Keratinocyte (primary cell): ENCODE measurements around the gene MELTF. TPM values are rescaled to one million over a fixed set of nuclear protein-coding genes. Genes with fewer than 3 reads are reported as not detected.

Source experiments
- DNase-seq: peaks from one replicate; pipeline ENCODE4 v3.0.0-alpha.2; 2011; ENCODE audit warnings: low read depth, missing footprints, low spot score
- FAIRE-seq: peaks from 2 replicates; lab custom pipeline; 2011; peaks lifted over from hg19 to GRCh38; lab: Jason Lieb, UNC
- H2AFZ ChIP-seq: 2 replicates; pipeline ENCODE4 v1.6.0; 2012; ENCODE audit warnings: low read length, control low read depth, inconsistent platforms; ENCODE audit not compliant: control insufficient read depth
- H3K27ac ChIP-seq: 2 replicates; pipeline ENCODE4 v1.5.1; 2011; ENCODE audit warnings: low read length; ENCODE audit not compliant: control insufficient read depth, insufficient read depth
- H3K27me3 ChIP-seq: 3 replicates; pipeline ENCODE4 v1.6.0; 2011; ENCODE audit warnings: low read length; ENCODE audit not compliant: control insufficient read depth, insufficient read depth; ENCODE audit errors: extremely low read depth
- H3K36me3 ChIP-seq, 2 experiments: 2 replicates in 1 of 2; 3 replicates in 1 of 2; pipeline ENCODE4 v1.5.1; 2011; ENCODE audit warnings: low read length in 2 of 2, mild to moderate bottlenecking in 1 of 2; ENCODE audit not compliant: control insufficient read depth in 2 of 2, insufficient read depth in 2 of 2; ENCODE audit errors: extremely low read depth in 1 of 2
- H3K4me1 ChIP-seq: 3 replicates; pipeline ENCODE4 v1.5.1; 2011; ENCODE audit warnings: low read length; ENCODE audit not compliant: control insufficient read depth, insufficient read depth; ENCODE audit errors: extremely low read depth
- H3K4me2 ChIP-seq: 3 replicates; pipeline ENCODE4 v1.6.0; 2011; ENCODE audit warnings: low read depth, low read length; ENCODE audit not compliant: control insufficient read depth, insufficient read depth; ENCODE audit errors: extremely low read depth
- H3K4me3 ChIP-seq, 3 experiments: fragments of 200-600 bp in 1 of 3; sonication (generic) in 1 of 3; 2 replicates in 2 of 3; 3 replicates in 1 of 3; pipeline ENCODE4 v1.5.1; 2011 to 2016; ENCODE audit warnings: low read length in 3 of 3, mild to moderate bottlenecking in 3 of 3, control low read depth in 2 of 3, inconsistent platforms in 1 of 3, low read depth in 1 of 3, mixed read lengths in 1 of 3, mixed run types in 1 of 3, moderate library complexity in 1 of 3; ENCODE audit not compliant: control insufficient read depth in 2 of 3, insufficient read depth in 2 of 3; ENCODE audit errors: extremely low read depth in 1 of 3
- H3K79me2 ChIP-seq: 2 replicates; pipeline ENCODE4 v1.6.0; 2012; ENCODE audit warnings: low read length; ENCODE audit not compliant: control insufficient read depth, insufficient read depth
- H3K9ac ChIP-seq: 3 replicates; pipeline ENCODE4 v1.6.0; 2011; ENCODE audit warnings: low read length; ENCODE audit not compliant: control insufficient read depth, insufficient read depth; ENCODE audit errors: extremely low read depth
- H3K9me1 ChIP-seq: 3 replicates; pipeline ENCODE4 v1.6.0; 2011; ENCODE audit warnings: low read length; ENCODE audit not compliant: control insufficient read depth, insufficient read depth; ENCODE audit errors: extremely low read depth
- H3K9me3 ChIP-seq: 2 replicates; pipeline ENCODE4 v1.5.1; 2012; ENCODE audit warnings: low read depth, low read length; ENCODE audit not compliant: control insufficient read depth
- H4K20me1 ChIP-seq: 3 replicates; pipeline ENCODE4 v1.6.0; 2011; ENCODE audit warnings: low read length; ENCODE audit not compliant: control insufficient read depth, insufficient read depth; ENCODE audit errors: extremely low read depth
- EZH2 ChIP-seq: IDR thresholded peaks from one replicate; pipeline ENCODE4 v1.6.1; 2012; ENCODE audit warnings: inconsistent platforms, mild to moderate bottlenecking, low read length, moderate library complexity
- dilution Hi-C: fragments of 300-500 bp; cut with MboI; formaldehyde crosslinking; loops from one replicate; pipeline ENCODE4 v1.7.0; 2020; ENCODE audit warnings: low sequenced_read_pairs; ENCODE audit not compliant: extremely low pct_ligation_motif_present
- polyA plus RNA-seq, 5 experiments: library from polyadenylated mRNA; depleted of rRNA in 3 of 5; stranded (reverse) in 3 of 5; stranded (forward) in 1 of 5; unstranded in 1 of 5; fragments of >200 nt; gene quantifications; 1 replicate in 1 of 5; 2 replicates in 3 of 5; 3 replicates in 1 of 5; pipeline versions ENCODE4 v1.2.1 to v1.2.3, GENCODE V29; 2011 to 2012; ENCODE audit warnings: missing spikeins in 2 of 5, low read depth in 1 of 5, low replicate concordance in 1 of 5
- TF ChIP-seq, protein P1 (sequence below), 3 experiments: IDR thresholded peaks in 1 of 3; conservative IDR thresholded peaks in 1 of 3; optimal IDR thresholded peaks in 1 of 3; 2 replicates in 2 of 3; 3 replicates in 1 of 3; pipeline versions ENCODE3 to v1.5.1; 2011; ENCODE audit warnings: low read length in 3 of 3, mild to moderate bottlenecking in 3 of 3, moderate library complexity in 2 of 3, control low read depth in 1 of 3, inconsistent platforms in 1 of 3; ENCODE audit not compliant: insufficient read depth in 2 of 3; ENCODE audit errors: extremely low read depth in 1 of 3

The MELTF gene
- polyA plus RNA-seq, 1 donor (not counting 4 experiments of a cell fraction or from before 2014, with no cell fraction given), result 6.0 TPM

DNA sequence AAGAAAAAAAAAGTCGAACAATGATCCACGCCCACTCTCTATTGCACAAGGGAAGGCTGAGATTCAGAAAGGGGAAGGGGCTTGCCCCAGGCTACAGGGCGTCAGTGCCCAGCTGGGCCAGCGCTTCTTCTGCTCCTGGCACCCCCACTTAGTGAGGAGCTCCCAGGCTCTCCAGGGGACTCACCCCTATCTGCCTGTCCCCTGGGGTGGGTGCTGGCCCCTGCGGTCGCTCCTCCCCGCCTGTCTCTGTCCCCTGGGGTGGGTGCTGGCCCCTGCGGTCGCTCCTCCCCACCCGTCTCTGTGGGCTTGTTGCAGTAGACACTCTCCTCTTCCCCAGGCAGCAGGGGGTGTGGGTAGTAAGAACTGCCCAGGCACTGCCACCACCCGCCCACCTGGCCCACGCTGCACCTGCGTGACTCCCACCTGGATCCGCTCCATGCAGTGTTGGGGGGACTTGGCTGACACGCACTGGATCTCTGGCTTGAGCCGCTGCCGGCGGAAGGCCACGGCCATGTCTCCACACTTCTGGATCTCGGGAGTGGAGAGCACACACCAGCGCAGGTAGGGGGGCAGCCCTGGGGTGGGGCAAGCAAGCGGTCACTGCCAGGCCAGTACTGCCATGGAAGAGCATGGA, 14.6 kb downstream of the MELTF start:
- Histone ChIP-seq H4K20me1 (no peaks in the 10 kb centered on the region), H3K4me2 (no peak overlapping the region), H3K36me3 (no peaks in the 10 kb centered on the region), H2AFZ (no peak overlapping the region), H3K9me1 (no peaks in the 10 kb centered on the region), H3K9me3 (no peaks in the 10 kb centered on the region), H3K27me3 (no peaks in the 10 kb centered on the region), H3K9ac (no peak overlapping the region), H3K79me2 (no peaks in the 10 kb centered on the region), H3K27ac (no peak overlapping the region), H3K4me3 (no peak overlapping the region), H3K4me1 (no peaks in the 10 kb centered on the region)
- FAIRE-seq (no peak), DNase-seq (no peak)
- dilution Hi-C loops, result no loop called here
- no peak for TF ChIP-seq EZH2
- TF ChIP-seq, protein P1, sequence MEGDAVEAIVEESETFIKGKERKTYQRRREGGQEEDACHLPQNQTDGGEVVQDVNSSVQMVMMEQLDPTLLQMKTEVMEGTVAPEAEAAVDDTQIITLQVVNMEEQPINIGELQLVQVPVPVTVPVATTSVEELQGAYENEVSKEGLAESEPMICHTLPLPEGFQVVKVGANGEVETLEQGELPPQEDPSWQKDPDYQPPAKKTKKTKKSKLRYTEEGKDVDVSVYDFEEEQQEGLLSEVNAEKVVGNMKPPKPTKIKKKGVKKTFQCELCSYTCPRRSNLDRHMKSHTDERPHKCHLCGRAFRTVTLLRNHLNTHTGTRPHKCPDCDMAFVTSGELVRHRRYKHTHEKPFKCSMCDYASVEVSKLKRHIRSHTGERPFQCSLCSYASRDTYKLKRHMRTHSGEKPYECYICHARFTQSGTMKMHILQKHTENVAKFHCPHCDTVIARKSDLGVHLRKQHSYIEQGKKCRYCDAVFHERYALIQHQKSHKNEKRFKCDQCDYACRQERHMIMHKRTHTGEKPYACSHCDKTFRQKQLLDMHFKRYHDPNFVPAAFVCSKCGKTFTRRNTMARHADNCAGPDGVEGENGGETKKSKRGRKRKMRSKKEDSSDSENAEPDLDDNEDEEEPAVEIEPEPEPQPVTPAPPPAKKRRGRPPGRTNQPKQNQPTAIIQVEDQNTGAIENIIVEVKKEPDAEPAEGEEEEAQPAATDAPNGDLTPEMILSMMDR (optimal IDR thresholded peaks at IDR 0.05 in 1 of 3, IDR thresholded peaks at IDR 0.05 in 1 of 3, conservative IDR thresholded peaks at IDR 0.05 in 1 of 3; ENCODE audit: extremely low read depth in 1 of 3, insufficient read depth in 2 of 3, low read length in 3 of 3), result no peak

DNA sequence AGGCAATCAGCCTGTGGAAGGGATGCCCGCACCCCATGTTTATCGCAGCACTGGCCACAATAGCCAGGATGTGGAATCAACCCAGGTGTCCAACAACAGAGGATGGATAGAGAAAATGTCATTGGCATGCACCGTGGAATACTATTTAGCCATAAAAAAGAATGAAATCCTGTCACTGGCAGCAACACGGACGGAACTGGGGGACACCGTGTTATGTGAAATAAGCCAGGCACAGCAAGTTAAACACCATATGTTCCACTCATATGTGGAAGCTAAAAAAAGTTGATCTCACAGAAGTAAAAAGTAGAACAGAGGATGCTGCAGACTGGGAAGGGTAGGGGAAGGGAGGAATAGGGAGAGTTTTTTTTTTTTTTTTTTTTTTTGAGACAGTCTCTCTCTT, 15.6 kb downstream of the MELTF start:
- no peak for FAIRE-seq
- no peaks in the 10 kb centered on the region for H3K79me2 ChIP-seq
- H3K27me3 ChIP-seq, result no peaks in the 10 kb centered on the region
- no peaks in the 10 kb centered on the region for H3K9me3 ChIP-seq
- no peaks in the 10 kb centered on the region for H3K4me1 ChIP-seq
- TF ChIP-seq, protein P1 (optimal IDR thresholded peaks at IDR 0.05 in 1 of 3, IDR thresholded peaks at IDR 0.05 in 1 of 3, conservative IDR thresholded peaks at IDR 0.05 in 1 of 3; ENCODE audit: extremely low read depth in 1 of 3, insufficient read depth in 2 of 3, low read length in 3 of 3), result no peak
- no peak for TF ChIP-seq EZH2
- dilution Hi-C loops, result no loop called here
- no peak overlapping the region for H3K4me3 ChIP-seq
- no peaks in the 10 kb centered on the region for H3K9me1 ChIP-seq
- H3K9ac ChIP-seq, result no peak overlapping the region
- H3K27ac ChIP-seq, result no peak overlapping the region
- H4K20me1 ChIP-seq, result no peaks in the 10 kb centered on the region
- no peak overlapping the region for H3K4me2 ChIP-seq
- H3K36me3 ChIP-seq, result no peaks in the 10 kb centered on the region
- no peak overlapping the region for H2AFZ ChIP-seq
- no peak for DNase-seq
